ENCODE measurements around the gene POLD3.
"Not testable (repeated sequence)": the region's sequence is repeated elsewhere in the genome, so short reads cannot be mapped to it uniquely, and the experiment has no call there.

Gene POLD3

DNA sequence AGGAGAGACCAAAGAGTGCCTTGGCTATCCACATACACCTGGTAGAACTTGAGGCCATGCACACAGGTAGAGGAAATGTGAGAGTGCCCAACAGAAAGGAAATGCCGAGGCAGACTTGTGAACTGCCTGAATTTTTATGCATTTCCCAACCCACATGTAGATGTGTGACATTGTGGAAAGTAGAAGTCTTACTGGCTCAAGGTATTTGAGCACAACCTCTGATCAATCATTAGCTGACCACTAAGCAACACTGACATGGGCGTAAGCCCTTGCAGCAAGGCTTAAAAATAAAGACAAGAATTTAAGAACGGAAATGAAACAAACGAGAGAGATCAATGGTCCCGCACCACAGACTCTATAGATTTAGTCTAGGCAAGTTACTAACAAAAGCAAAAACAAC is 62.6 kb downstream of the POLD3 start:
- DNase-seq (ENCODE audit: insufficient read length, low spot score) (no peak), FAIRE-seq (no peak)
- TF ChIP-seq CTCF (IDR thresholded peaks at IDR 0.05; ENCODE audit: insufficient read depth, missing control alignments) = no peak

DNA sequence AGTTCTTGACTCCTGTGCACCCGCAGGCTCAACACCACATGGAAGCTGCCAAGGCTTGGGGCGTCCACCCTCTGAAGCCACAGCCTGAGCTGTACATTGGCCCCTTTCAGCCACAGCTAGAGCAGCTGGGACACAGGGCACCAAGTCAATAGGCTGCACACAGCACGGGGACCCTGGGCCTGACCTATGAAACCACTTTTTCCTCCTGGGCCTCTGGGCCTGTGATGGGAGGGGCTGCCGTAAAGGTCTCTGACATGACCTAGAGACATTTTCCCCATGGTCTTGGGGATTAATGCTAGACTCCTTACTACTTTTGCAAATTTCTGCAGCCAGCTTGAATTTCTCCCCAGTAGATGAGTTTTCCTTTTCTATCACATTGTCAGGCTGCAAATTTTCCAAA is 66.7 kb downstream of the POLD3 start:
- FAIRE-seq; DNase-seq (ENCODE audit: insufficient read length, low spot score): not testable (repeated sequence)

DNA sequence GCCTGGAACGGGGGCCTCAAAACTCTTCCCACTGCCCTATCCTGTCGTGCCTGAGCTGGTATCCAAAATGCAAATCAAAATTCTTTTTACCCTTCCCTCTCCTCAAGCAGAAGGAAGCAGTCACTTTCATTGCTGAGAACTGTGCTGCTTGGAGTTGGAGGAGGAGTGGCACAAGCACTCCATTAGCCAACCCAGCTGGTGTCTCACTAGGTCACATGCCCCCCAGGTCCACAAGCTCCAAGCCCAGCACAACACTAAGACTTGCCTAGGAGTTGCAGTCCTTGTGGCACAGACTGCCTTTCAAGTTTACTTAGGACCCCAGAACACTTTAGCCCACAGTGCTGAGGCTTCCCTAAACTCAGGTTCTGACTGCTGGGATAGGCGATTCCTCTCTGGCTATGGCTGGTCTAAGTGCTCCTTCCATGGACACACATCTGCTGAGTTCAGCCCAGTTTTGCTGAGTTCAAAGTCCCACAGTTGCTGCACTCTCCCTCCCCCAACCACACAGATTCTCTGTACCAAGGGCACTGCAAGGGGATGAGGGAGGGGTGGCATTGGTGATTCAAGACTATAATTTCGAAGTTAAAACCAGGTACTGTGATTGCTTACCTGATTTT is 70.2 kb downstream of the POLD3 start:
- FAIRE-seq (no peak), DNase-seq (ENCODE audit: insufficient read length, low spot score) (no peak)
- no peak for TF ChIP-seq CTCF (IDR thresholded peaks at IDR 0.05; ENCODE audit: insufficient read depth, missing control alignments)

- no peak for TF ChIP-seq CTCF (IDR thresholded peaks at IDR 0.05; ENCODE audit: insufficient read depth, missing control alignments)
- no peak for DNase-seq (ENCODE audit: insufficient read length, low spot score)
- FAIRE-seq = no peak
Measured at GRCh38 chr11:74663315-74663714, 70.9 kb downstream of the POLD3 start.

- TF ChIP-seq CTCF (IDR thresholded peaks at IDR 0.05; ENCODE audit: insufficient read depth, missing control alignments) = no peak
- DNase-seq (ENCODE audit: insufficient read length, low spot score) (no peak), FAIRE-seq (no peak)
Measured at GRCh38 chr11:74669211-74670160, 77.1 kb downstream of the POLD3 start.

- FAIRE-seq = no peak
- DNase-seq (ENCODE audit: insufficient read length, low spot score) = no peak
- no peak for TF ChIP-seq CTCF (IDR thresholded peaks at IDR 0.05; ENCODE audit: insufficient read depth, missing control alignments)
Measured at GRCh38 chr11:74670171-74670570, 77.8 kb downstream of the POLD3 start.

- DNase-seq (ENCODE audit: insufficient read length, low spot score) (no peak), FAIRE-seq (no peak)
- TF ChIP-seq CTCF (IDR thresholded peaks at IDR 0.05; ENCODE audit: insufficient read depth, missing control alignments) = no peak
Measured at GRCh38 chr11:74671520-74672196, 79.3 kb downstream of the POLD3 start.
